NOMO-1 (cell line): ENCODE data around the gene PLEKHA7.
A peak's percentile ranks its signal among the peaks of the same experiment; 100 is the strongest.

Experiments
- DNase-seq, 2 experiments: peaks; one replicate each; lab custom pipeline; 2025; ENCODE audit not compliant: unreplicated experiment in 2 of 2; lab: John Stamatoyannopoulos, UW

PLEKHA7 gene

DNA sequence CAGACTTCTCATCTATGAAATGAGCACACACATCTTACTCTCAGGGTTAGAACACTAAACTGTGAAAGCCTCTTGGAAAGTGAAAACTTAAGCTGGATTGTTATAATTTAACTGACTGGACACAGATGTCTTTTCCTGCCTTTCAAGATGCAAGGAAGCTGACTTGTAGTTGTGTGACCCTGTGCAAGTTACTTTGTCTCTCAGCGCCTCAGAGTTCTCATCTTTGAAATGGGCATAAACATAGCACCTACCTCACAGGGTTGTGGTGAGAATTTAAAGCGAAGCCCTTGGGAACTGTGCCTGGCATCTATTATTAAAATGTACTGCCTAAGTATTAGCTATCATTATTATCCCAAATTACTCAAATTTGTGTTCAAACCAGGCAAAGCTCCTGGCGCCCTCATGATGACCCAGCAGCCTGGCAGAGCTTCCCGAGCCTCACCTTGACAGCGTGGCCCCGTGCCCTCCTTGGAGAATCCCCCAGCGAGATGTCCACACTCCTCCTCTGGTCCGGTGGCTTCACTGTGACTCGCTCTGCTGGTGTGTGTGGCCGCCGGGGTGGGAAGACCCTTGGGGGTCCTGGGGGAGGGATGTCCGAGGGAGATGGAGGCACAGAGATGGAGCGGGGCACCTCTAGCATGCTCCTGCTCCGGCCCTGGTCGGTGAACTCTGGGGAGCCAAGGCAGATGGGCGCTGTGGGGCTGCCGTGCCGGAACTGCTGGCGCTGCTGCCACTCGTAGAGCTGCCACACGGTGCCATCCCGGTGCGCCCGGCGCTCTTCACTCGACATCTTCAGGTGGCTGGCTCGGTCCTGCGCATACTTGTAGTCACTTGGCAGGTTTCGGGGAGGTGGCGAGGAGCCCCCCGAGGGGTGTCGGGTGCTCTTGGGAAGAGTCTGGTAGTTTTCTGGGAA, 197.6 kb downstream of the PLEKHA7 start:
- DNase-seq: no peak

DNA sequence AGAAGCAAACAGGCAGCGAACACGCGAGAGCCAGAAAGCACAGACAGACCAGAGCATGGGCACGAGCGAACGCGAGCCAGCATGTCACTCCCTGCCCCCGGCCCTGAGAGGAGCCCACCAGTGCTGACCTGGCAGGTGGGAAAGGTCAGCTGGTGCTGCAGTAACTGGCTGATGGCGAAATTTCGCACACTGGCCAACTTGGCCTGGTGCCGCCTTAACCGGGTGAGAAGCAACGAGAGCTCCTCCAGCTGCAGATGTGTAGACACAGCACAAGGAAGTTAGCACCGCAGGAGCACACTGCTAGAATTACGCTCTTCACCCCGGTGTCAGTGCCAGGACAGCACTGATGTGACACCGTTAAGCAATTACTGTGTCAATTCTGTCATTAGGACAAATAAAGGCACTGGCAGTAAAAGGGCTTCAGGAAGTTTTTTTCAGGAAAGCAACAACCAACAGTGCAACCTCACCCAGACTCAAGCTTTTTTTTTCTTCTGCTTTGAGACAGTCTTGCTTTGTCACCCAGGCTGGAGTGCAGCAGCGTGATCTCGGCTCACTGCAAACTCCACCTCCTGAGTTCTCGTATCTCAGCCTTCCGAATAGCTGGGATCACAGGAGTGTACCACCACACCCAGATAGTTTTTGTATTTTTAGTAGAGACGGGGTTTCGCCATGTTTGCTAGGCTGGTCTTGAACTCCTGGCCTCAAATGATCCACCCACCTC, 199.0 kb downstream of the PLEKHA7 start:
- DNase-seq: peak; percentile 9 to 49

DNA sequence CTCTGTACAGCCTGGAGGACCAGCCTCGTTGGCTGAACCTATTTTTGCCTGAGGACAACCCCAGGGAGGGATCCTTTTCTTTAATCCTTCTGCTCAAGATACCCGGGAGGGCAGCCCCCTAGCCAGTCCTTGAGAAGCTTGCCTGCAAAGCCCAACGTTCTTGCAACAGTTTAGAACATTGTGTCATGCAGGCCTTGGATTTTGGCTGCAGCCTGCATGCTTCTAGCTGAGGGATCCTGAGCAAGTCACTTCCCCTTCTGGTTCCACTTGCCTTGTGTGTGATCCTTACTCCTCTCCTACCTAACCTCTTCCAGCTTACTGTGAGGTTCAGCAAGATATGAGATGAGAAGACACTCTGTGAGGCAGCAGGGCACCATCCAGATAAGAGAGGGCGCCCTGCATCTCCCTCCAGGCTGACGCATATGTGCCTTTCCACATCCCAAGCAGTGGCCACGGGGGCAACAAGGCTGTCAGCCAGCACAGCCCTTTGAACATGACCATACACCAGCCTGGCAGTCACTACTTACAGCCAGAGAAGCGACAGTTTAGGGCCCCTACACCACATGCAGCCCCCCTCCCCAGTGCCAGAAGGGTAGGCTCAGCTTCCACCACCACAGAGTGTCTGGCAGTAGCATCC, 199.7 kb downstream of the PLEKHA7 start:
- peak; percentile 13 to 39 for DNase-seq

DNA sequence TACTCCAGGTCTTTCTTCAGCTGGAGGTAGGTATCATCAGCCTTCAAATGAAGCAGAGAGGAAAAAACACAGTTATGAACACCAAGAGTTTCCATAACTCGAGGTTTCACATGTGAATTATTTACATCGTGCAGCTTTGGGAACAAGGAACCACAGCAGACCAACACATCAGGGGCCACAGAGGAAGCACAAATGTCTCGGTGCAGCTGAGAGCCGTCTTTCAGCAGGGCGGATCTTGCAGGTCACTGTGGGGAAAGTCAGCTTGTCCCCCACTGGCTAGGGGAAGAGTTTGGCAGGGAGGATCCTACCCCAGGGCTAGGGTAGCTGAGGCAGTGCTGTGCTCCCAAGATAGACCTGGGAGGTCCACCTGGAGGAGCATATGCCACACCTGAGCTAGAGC, 201.1 kb downstream of the PLEKHA7 start:
- no peak for DNase-seq

DNA sequence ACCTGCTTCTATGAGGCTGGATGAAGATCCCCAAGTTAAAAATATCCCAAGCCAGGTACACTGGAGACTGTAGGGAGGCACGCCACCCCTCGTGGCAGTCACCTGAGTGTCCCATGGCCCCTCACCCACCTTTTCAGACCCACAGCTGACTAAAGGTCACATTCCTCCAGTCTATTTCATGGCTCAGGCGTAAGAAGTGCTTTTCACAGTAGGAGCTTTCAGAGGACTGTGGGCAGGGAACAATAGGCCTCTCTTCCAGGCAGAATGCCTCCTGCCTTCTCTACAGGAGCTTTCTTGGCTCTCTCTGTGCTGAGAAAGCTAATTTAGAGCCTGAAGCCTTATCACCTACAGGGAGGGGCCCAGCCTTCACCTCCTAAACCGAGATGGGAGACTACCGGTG, 201.9 kb downstream of the PLEKHA7 start:
- DNase-seq: no peak

DNA sequence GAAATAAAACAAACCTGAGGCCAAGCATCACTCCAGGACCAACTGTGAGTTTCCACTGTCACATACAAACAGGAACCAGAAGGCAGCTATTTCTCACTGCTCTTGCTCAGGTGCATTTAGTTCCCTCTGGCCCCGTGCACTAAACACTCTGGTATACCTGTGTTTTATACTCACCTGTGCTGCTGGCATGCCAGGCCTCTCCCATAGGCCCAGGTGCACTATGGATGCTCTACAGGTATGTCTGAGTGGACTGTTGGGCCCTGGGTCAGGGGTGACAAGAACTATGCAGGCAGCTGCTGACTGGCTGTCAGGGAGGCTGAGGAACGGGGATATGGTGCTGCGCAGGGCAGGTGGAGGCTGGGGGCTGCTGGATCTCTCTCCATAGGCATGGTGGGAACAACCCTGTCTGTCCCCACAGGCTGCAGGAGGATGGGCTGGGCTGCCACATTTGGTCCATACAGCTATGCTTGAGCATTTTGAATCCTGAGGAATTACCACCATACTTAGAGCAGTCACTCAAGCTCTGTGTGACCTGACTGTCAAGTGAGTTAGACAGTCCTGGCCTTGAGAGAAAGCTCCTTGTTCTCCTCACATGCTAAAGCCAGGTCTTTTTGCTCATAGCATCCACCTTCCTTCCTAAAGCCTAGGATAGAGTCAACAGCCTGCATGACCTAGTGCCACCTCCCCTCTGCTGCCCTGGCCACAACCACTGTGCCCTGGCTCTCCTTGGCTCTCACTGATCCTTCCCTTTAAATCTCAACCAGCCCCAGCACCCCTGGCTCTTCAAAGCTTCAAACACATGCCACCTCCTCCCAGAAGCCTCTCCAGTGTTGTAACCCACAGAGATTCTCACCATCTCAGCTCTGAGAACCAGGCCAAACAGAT, 202.8 kb downstream of the PLEKHA7 start:
- DNase-seq: no peak

DNA sequence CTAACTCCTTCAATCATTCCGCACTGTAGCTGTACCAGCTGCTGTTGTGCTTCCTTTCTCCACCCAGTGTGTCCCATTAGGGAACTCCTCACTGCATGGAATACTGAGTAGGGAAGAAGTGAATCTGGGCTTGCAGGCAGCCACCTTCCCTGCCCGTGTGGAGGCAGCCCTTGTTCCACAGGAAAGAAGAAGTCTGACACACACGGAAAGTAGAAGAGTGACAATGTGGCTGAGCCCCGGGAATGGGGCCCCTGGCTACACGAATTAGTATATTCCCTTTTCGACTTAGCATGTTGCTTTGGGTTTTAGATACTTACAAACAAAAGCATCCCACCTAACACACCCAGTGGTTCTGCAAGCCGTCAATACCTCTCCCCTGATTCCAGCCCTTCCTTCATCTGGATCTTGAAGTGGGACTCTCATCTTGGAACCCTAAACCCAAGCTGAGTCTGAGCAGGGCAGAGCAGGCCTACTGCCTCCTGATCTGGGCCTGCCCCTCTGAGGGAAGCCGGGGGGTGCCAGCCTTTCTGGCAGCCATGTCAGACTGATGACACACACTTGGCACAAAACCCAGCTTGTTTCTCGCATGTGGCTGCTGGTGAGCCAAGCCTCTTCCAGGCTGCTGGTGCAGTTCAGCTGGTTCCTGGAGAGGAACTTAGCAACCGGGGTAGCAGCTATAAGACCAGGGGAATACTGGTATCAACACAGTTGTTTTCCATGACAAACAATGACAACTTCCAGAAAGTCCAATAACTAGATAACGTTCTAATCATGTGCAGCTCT, 204.1 kb downstream of the PLEKHA7 start:
- DNase-seq: no peak

DNA sequence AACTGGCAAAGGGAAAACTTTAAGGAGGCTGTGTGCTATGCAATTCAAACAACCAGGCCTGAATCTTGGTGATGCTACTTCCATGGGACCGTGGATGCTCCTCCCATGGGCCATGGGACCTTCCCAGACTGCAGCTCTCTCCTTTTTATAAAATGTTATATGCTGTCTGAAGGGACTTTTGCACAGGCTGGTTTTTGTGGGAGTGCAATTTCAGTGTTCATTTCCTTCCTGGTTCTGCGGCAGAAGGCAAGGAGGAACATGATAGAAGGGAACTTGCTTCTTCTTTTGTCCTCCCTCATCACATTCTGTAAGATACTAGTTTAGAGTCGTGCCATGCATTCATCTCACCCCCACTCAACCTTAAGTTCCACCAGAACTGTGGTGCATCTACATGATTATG, 206.9 kb downstream of the PLEKHA7 start:
- peak; percentile 45 to 68 for DNase-seq

DNA sequence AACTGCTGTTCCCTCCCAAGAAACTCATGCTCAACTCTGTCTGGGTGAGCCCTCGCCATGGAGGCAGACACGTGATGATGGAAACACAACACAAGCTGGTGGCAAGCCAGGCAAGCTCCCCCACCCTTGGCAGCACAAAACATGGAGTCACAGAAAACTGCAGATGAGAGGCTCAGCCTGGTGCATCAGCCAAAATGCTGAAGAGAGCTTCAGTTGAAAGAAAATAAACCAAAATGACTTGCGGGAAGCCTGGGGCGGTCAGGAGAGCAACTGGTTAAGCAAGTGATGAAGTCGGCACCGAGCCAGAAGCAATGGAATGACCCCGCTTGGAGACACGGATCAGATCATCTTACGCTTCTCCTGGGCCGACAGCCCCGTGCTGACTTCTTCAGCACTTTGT, 207.4 kb downstream of the PLEKHA7 start:
- peak in 1 of 2 experiments; percentile 41 for DNase-seq

DNA sequence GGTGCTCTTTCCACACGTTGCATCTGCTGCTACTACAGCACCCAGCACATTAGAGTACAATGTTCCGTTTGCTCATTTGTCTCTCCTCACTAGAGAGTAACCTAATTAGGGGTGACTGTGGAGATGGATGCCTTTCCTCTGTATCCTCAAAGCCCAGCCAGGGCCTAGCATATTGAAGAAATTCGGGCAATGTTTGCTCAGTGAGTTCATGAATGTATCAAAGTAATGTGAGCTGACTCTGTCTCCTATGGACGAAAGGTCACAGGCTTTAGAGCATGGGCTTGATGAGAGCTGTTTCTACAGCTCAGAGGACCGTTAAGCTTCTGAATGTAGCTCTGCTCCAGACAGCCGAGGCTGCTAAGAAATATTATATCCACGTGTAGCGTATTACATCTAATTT, 208.3 kb downstream of the PLEKHA7 start:
- DNase-seq: no peak

DNA sequence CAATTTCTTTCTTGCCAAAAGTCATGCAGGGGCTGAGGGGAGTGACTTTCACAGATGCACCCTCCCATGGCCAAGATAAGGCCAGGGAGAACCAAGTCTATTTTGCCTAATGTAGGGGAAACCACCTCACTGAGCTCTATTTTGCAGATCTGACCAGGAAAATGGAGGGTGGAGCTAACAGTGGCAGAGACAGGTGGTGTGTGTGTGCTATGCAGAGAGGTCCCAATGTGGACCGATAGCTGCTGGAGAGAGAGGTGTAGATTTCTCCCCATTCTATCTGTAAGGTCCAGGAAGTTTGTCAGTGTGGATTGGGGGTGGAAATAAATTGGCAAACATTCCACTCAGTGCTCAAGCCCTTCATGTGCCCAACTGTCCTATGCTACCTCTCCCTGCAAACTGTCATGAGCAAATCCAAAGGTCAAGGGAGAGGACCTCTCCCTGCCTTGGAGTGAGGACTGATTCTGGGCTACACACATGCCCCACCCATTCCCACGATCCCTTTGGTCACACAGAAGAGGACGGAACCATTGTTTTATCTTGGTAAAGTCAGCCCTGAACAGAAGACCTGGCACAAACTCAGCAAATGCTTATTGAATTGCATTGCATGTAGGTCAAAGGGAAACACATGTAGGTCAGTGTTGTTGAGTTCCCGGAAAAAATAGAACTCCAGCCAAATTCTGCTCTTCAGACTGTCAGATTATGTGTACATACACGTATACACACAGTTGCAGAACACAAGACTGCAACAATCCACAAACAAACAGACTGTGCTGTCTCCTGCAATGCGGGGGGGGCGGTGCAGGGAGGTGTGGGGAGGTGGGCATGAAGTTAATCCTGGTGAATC, 209.9 kb downstream of the PLEKHA7 start:
- no peak for DNase-seq

DNA sequence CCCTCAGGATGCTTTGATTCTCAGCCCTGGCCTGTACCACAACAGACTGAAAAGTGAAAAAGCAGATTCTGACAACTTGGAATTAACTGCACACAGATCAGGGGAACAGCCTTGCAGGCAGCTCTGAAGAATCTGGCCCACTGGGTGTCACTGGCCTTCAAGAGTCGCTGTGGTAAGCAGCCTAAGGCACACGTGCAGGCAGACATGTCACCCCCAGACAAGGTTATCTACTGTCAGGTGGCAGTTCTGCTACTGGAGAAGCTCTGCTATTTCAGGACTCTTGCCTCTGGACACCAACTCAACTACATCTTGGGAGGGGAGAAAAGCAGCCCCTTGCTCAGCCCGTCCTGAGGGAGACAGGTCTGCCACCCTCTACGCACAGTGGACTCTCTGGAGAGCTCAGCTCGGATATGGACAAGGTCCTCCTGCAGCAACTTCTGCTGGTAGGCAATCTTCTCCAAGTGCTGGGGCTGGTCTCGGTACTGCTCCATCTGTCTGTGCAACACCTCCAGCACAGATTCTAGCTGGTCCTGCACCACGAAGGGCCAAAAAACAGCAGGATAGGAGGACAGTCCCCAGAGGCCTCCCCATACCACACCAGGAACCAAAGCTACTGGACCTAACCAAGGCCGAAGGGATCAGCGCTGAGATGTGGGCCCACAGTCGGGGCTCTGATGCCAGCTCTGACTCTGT, 212.8 kb downstream of the PLEKHA7 start:
- no peak for DNase-seq

DNA sequence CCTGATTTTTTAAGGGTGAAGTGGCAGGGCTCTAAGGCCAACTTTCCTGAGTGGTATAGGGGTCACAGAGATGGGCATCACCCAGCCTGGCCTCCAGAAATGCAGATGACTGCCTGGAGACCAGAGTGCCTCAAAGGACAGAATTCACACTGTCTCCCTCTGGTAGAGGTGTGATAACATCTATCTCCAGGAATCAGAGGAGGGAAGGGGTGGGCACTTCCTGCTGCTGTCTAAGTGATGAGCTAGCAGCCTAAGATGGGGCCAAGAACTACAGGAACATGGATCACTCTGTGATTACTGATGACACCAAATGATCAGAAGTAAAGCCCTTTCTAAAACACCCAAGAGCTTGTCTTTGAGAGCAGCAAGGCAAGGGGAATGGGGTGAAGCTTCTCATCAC, 213.8 kb downstream of the PLEKHA7 start:
- DNase-seq: no peak

DNA sequence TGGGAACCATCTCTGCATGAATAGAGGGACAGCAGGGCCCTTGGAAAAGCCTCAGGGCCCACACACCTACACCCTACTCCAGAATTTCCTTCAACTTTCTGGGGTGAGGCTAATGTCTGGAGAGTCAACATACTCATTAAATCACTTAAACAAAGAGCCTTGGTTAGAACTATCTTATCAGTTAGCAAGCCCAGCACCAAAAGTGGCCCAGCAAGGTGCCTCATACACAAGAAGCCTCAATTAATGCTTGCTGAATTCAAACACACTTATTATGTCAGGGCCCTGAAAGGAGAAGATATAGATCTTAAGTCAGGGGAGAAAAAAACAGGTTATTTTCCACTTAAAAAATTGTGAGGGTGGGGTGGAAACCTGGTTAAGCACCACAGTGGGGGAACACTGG, 214.3 kb downstream of the PLEKHA7 start:
- no peak for DNase-seq

DNA sequence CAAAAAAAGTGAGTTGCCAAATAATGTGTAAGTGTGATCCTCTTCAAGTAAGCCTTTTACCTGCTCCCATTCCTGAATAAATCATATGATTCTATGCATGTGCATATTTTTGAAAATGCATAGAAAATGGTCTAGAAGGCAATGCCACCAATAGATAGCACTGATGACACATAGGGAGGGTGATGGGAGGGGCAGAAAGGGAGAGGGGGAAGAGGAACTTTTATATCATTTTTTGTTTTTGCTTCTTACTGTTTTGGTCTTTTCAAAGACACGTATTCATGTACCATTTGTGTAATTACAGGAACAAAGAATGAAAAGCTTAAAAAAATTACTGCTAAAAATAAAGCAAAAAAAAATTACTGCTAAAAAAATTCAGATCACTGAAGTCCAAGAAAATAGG, 215.0 kb downstream of the PLEKHA7 start:
- no peak for DNase-seq

DNA sequence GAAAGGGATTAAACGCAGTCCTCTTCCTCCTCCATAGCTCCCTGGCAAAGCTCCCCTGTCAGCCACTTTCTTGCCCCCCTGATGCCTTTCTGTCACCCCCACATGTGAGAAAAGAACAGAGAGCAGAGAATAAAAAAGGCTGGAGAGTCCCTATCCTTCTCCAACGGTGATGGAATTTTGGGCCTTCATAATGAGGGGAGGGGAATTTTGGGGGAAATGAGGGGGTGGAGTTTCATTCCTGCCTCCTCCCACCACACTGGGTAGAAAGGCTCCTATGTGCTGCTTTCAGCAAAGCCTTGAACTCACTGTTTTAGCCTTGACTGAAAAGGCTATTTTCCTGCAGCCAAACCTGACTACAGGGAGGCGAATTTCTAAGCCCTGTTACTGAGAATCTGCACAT, 216.4 kb downstream of the PLEKHA7 start:
- no peak for DNase-seq

DNA sequence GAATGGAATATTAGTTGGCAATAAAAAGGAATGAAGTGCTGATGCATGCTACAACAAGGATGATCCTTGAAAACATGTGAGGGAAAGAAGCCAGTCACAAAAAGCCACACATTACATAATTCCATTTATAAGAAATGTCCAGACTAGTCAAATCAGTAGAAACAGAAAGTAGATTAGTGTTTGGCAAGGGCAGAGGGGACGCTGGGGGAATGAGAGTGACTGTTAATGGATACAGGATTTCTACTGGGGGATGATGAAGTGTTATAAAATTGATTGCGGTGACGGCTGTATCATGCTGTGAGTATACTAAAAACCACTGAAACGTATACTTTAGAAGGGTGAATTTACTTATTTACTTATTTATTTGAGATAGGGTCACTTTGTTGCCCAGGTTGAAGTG, 217.9 kb downstream of the PLEKHA7 start:
- DNase-seq: no peak

DNA sequence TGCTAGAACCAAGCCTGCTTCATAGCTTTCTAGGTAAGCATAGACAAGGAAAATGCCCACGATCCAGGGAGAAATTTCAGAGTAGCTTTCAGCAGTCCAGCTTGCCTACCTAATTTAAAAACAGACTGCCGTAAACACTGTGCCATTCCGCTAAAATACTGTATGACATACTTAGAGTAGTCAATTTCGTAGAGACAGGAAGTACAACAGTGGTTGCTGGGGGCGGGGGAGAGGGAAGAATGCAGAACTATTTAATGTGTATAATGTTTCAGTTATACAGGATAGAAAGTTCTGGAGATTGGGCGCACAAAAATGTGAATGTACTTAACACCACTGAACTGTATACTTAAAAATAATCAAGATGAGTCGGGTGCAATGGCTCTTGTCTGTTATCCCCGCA, 219.1 kb downstream of the PLEKHA7 start:
- DNase-seq: peak; percentile 34 to 77
